GM12878 (cell line): Measurements from ENCODE around the gene SLC16A10.

Experiments
- BHLHE40 ChIP-seq, 2 experiments: fragments of 450-650 bp in 1 of 2; IDR thresholded peaks; 2 replicates each; pipeline ENCODE4 v1.6.1; 2011 to 2017; ENCODE audit warnings: low read depth in 2 of 2, borderline replicate concordance in 1 of 2, improper control_type of control experiment in 1 of 2, low read length in 1 of 2, mild to moderate bottlenecking in 1 of 2
- CREM ChIP-seq: IDR thresholded peaks from 2 replicates; pipeline ENCODE4 v1.6.1; 2014; ENCODE audit warnings: antibody characterized with exemption, low read depth
- CTCF ChIP-seq, 3 experiments: IDR thresholded peaks in 2 of 3; conservative IDR thresholded peaks in 1 of 3; 2 replicates each; pipeline ENCODE4 v1.5.1; 2011; ENCODE audit warnings: low read depth in 3 of 3, low read length in 3 of 3, mild to moderate bottlenecking in 3 of 3, control low read depth in 2 of 3, moderate library complexity in 2 of 3, inconsistent platforms in 1 of 3, mixed read lengths in 1 of 3; ENCODE audit not compliant: control insufficient read depth in 2 of 3, insufficient read depth in 1 of 3; ENCODE audit errors: extremely low read depth in 1 of 3
- EZH2 ChIP-seq: IDR thresholded peaks from 2 replicates; pipeline ENCODE4 v1.6.1; 2012; ENCODE audit warnings: low read depth, mild to moderate bottlenecking, control low read depth, inconsistent platforms, low read length, borderline replicate concordance; ENCODE audit not compliant: control insufficient read depth
- GATAD2B ChIP-seq: fragments of 450-650 bp; conservative IDR thresholded peaks from 2 replicates; pipeline ENCODE4 v1.6.1; 2017; ENCODE audit warnings: low read depth, mild to moderate bottlenecking, moderate library complexity
- HDAC2 ChIP-seq: fragments of 200-600 bp; sonication (generic); IDR thresholded peaks from 2 replicates; pipeline ENCODE4 v1.6.1; 2017
- POLR2A ChIP-seq: IDR thresholded peaks from 2 replicates; pipeline ENCODE4 v1.6.1; 2011; ENCODE audit warnings: low read depth, mild to moderate bottlenecking, low read length
- RBBP5 ChIP-seq: fragments of 200-600 bp; sonication (generic); conservative IDR thresholded peaks from 2 replicates; pipeline ENCODE4 v1.6.1; 2016
- REST ChIP-seq: IDR thresholded peaks from 2 replicates; pipeline ENCODE4 v1.6.1; 2012; ENCODE audit warnings: mild to moderate bottlenecking, low read depth, low read length
- SMAD1 ChIP-seq: fragments of 450-650 bp; IDR thresholded peaks from 2 replicates; pipeline ENCODE4 v1.6.1; 2018; ENCODE audit warnings: mild to moderate bottlenecking, low read depth; ENCODE audit not compliant: partially characterized antibody
- SMC3 ChIP-seq: IDR thresholded peaks from 2 replicates; pipeline ENCODE4 v1.6.1; 2011; ENCODE audit warnings: low read length, improper control_type of control experiment, borderline replicate concordance

- no peak for TF ChIP-seq SMAD1
- no peak for TF ChIP-seq POLR2A
- TF ChIP-seq RBBP5, result no peak
- no peak for TF ChIP-seq GATAD2B
- TF ChIP-seq EZH2, result no peak
- TF ChIP-seq CTCF (IDR thresholded peaks at IDR 0.05 in 2 of 3, conservative IDR thresholded peaks at IDR 0.05 in 1 of 3; ENCODE audit: control insufficient read depth in 2 of 3, extremely low read depth in 1 of 3, insufficient read depth in 1 of 3, low read depth in 3 of 3, low read length in 3 of 3), result no peak
- no peak for TF ChIP-seq REST
- no peak for TF ChIP-seq CREM
- no peak for TF ChIP-seq HDAC2
- TF ChIP-seq SMC3, result no peak
- TF ChIP-seq BHLHE40 (IDR thresholded peaks at IDR 0.05; ENCODE audit: borderline replicate concordance in 1 of 2, low read depth in 2 of 2, low read length in 1 of 2), result no peak
Observed at GRCh38 chr6:111118826-111119225, 31.5 kb downstream of the SLC16A10 start.
